ENCODE results near the gene ADAMTS10.
A peak's percentile ranks its signal among the peaks of the same experiment; 100 is the strongest.
"Not testable (repeated sequence)": the region's sequence is repeated elsewhere in the genome, so short reads cannot be mapped to it uniquely, and the experiment has no call there.

The ADAMTS10 gene

DNA sequence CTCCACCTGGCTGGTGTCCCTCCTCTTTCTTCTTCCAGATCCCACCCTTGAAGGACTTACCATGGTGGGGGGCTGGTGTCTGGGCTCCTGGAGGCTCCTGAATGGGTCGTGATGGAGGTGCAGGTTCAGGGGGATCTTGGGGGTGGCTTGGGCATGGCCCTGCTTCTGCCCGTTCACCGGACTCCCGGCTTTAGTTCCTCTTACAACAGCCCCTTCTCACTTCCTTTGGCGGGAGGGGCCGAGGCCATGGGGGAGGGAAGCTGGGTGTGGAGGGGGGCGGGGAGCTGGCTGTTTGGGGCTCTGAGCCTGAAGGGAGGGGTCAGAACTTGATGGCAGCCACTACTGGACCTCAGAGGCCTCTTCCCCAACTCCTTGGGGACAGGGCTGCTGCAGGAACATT is 33.3 kb downstream of the ADAMTS10 start, which contains the start of gene MYO1F:
TSS of gene MYO1F (minus strand) at position 196 of the 400 bp plus-strand sequence. CDS start at position 63, 133 bp downstream.
- no peak within 1 kb of the TSS; the same call in 1 of the 2 replicates for H3K4me3 ChIP-seq (ENCODE audit: low read length)
- no peaks in the 10 kb centered on the region for H4K20me1 ChIP-seq (ENCODE audit: insufficient read depth, low read length)
- no peaks in the 10 kb centered on the region for H3F3A ChIP-seq (ENCODE audit: insufficient read depth, low read length)
- no peak within 1 kb of the TSS for H3K27ac ChIP-seq (ENCODE audit: low read length)
- H3K9me2 ChIP-seq (replicated peaks; ENCODE audit: insufficient read depth, low read length): no peaks in the 10 kb centered on the region
- H3K4me1 ChIP-seq (ENCODE audit: low read length): peaks cover 6% of the 10 kb centered on the region; the same call in 1 of the 2 replicates
- no peak within 1 kb of the TSS for H3K9ac ChIP-seq (ENCODE audit: low read length)
- no peak for DNase-seq
- no peak within 1 kb of the TSS for H2AFZ ChIP-seq (ENCODE audit: low read length)
- TF ChIP-seq EZH2phosphoT487 (IDR thresholded peaks at IDR 0.05; ENCODE audit: low read length): no peak
- no peak for TF ChIP-seq EZH2 (optimal IDR thresholded peaks at IDR 0.05; ENCODE audit: low read depth, low read length)
- TF ChIP-seq, protein P1, sequence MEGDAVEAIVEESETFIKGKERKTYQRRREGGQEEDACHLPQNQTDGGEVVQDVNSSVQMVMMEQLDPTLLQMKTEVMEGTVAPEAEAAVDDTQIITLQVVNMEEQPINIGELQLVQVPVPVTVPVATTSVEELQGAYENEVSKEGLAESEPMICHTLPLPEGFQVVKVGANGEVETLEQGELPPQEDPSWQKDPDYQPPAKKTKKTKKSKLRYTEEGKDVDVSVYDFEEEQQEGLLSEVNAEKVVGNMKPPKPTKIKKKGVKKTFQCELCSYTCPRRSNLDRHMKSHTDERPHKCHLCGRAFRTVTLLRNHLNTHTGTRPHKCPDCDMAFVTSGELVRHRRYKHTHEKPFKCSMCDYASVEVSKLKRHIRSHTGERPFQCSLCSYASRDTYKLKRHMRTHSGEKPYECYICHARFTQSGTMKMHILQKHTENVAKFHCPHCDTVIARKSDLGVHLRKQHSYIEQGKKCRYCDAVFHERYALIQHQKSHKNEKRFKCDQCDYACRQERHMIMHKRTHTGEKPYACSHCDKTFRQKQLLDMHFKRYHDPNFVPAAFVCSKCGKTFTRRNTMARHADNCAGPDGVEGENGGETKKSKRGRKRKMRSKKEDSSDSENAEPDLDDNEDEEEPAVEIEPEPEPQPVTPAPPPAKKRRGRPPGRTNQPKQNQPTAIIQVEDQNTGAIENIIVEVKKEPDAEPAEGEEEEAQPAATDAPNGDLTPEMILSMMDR (IDR thresholded peaks at IDR 0.05; ENCODE audit: low read length): no peak
- peak within 1 kb of the TSS; percentile 43; the same call in 1 of the 2 replicates for H3K4me2 ChIP-seq (ENCODE audit: low read depth, low read length)
- H3K79me2 ChIP-seq (ENCODE audit: low read length): no peaks in the 10 kb centered on the region
- H3K36me3 ChIP-seq (replicated peaks; ENCODE audit: insufficient read depth, low read length): no peaks in the 10 kb centered on the region
- peaks cover 64% of the 10 kb centered on the region for H3K27me3 ChIP-seq (replicated peaks; ENCODE audit: insufficient read depth, low read length)
- H3K9me3 ChIP-seq (replicated peaks; ENCODE audit: insufficient read depth, low read length): no peaks in the 10 kb centered on the region

DNA sequence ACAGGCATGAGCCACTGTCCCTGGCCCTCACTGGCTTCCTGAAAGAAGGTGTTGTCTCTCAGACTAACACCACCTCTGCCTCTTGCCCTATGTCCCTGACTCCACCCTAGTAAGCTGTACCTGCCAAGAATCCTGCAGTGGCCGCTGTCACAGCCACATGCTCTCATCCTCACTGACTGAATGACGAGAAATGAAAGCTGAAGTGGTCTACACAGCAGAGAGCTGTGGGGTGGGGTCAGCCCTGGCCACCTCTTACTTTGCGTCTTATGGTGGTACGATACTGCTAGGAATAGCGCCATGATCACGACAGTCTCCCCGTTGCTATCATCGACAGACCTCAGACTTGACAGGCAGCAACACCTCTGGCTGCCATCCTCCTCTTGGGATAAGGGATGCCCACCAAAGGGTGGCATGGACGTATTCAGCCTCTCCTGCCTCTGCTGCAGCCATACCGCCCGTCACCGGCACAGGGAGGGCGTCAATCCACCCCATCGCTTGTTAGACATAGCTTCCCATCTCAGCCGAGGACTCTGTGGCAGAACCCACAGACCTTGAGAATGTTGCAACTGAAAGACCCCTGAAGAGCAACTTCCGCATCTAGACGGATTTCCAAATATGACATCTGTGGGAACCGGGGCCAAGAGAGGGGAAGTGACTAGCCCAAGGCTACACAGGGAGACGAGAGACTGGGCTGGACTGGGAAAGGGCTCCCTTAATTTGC is 34.1 kb downstream of the ADAMTS10 start:
- TF ChIP-seq, protein P1 (IDR thresholded peaks at IDR 0.05; ENCODE audit: low read length): no peak
- TF ChIP-seq EZH2phosphoT487 (IDR thresholded peaks at IDR 0.05; ENCODE audit: low read length) (no peak), EZH2 (optimal IDR thresholded peaks at IDR 0.05; ENCODE audit: low read depth, low read length) (no peak)
- no peak overlapping the region for H3K9ac ChIP-seq (ENCODE audit: low read length)
- peak overlapping the region; percentile 43; the same call in 1 of the 2 replicates for H3K4me2 ChIP-seq (ENCODE audit: low read depth, low read length)
- no peak overlapping the region for H3K27ac ChIP-seq (ENCODE audit: low read length)
- H3K36me3 ChIP-seq (replicated peaks; ENCODE audit: insufficient read depth, low read length): no peaks in the 10 kb centered on the region
- no peak overlapping the region for H2AFZ ChIP-seq (ENCODE audit: low read length)
- no peak for DNase-seq
- H3K4me3 ChIP-seq (ENCODE audit: low read length): no peak overlapping the region; the same call in 1 of the 2 replicates
- no peaks in the 10 kb centered on the region for H3K9me3 ChIP-seq (replicated peaks; ENCODE audit: insufficient read depth, low read length)
- H3F3A ChIP-seq (ENCODE audit: insufficient read depth, low read length): no peaks in the 10 kb centered on the region
- H3K79me2 ChIP-seq (ENCODE audit: low read length): no peaks in the 10 kb centered on the region
- H3K4me1 ChIP-seq (ENCODE audit: low read length): peaks cover 6% of the 10 kb centered on the region; the same call in 1 of the 2 replicates
- no peaks in the 10 kb centered on the region for H3K9me2 ChIP-seq (replicated peaks; ENCODE audit: insufficient read depth, low read length)
- H3K27me3 ChIP-seq (replicated peaks; ENCODE audit: insufficient read depth, low read length): peaks cover 61% of the 10 kb centered on the region
- H4K20me1 ChIP-seq (ENCODE audit: insufficient read depth, low read length): no peaks in the 10 kb centered on the region

DNA sequence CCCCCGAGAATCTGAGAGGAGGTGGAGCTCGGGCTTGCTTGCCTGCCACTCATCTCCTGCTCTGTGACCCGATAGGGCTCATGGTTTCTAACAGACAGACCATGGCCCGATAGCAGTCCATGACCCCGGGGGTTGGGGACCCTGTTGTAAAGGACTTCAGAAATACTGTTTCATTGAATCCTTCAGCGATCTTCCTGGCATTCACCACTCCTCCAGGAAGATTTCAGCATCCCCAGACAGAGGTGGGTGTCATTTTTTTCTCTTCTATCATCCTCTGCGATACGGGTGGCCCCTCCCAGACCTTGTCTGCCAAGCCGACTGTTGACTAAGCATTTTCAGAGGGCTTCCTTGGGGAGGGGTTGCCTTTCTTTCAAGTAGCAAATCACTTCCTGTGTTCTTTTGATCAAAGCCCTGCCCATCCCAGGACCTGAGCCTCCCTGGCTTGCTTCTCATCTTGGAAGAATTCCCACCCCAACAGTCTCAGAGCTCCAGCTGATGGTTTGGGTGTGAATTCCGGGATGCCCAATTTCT is 35.0 kb downstream of the ADAMTS10 start:
- TF ChIP-seq, protein P1 (IDR thresholded peaks at IDR 0.05; ENCODE audit: low read length): no peak
- DNase-seq: peak; percentile 26
- Histone ChIP-seq H3F3A (ENCODE audit: insufficient read depth, low read length) (no peaks in the 10 kb centered on the region), H3K9me2 (replicated peaks; ENCODE audit: insufficient read depth, low read length) (no peaks in the 10 kb centered on the region), H2AFZ (ENCODE audit: low read length) (peak overlapping the region; percentile 69), H3K4me3 (ENCODE audit: low read length) (peak overlapping the region; percentile 26; the same call in 1 of the 2 replicates), H3K27me3 (replicated peaks; ENCODE audit: insufficient read depth, low read length) (peaks cover 63% of the 10 kb centered on the region), H3K4me2 (ENCODE audit: low read depth, low read length) (peak overlapping the region; percentile 43), H3K9ac (ENCODE audit: low read length) (no peak overlapping the region), H3K4me1 (ENCODE audit: low read length) (peaks cover 12% of the 10 kb centered on the region; the same call in 1 of the 2 replicates), H4K20me1 (ENCODE audit: insufficient read depth, low read length) (no peaks in the 10 kb centered on the region), H3K36me3 (replicated peaks; ENCODE audit: insufficient read depth, low read length) (no peaks in the 10 kb centered on the region), H3K9me3 (replicated peaks; ENCODE audit: insufficient read depth, low read length) (no peaks in the 10 kb centered on the region), H3K27ac (ENCODE audit: low read length) (no peak overlapping the region), H3K79me2 (ENCODE audit: low read length) (no peaks in the 10 kb centered on the region)

DNA sequence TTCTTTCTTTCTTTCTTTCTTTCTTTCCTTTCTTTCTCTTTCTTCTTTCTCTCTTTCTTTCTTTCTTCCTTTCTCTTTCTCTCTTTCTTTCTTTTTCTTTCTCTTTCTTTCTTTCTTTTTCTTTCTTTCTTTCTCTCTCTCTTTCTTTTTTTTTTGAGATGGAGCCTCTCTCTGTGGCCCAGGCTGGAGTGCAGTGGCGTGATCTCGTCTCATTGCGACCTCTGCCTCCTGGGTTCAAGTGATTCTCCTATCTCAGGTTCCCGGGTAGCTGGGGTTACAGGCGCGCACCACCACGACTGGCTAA is 35.9 kb downstream of the ADAMTS10 start:
- H3K36me3 ChIP-seq (replicated peaks; ENCODE audit: insufficient read depth, low read length); H3K4me3 ChIP-seq (ENCODE audit: low read length); H3K4me2 ChIP-seq (ENCODE audit: low read depth, low read length); H3K9me2 ChIP-seq (replicated peaks; ENCODE audit: insufficient read depth, low read length); H3F3A ChIP-seq (ENCODE audit: insufficient read depth, low read length); H3K27ac ChIP-seq (ENCODE audit: low read length); DNase-seq; H4K20me1 ChIP-seq (ENCODE audit: insufficient read depth, low read length); H3K79me2 ChIP-seq (ENCODE audit: low read length); H3K9me3 ChIP-seq (replicated peaks; ENCODE audit: insufficient read depth, low read length); H2AFZ ChIP-seq (ENCODE audit: low read length); H3K9ac ChIP-seq (ENCODE audit: low read length): not testable (repeated sequence)
- Histone ChIP-seq H3K4me1 (ENCODE audit: low read length) (peaks cover 15% of the 10 kb centered on the region), H3K27me3 (replicated peaks; ENCODE audit: insufficient read depth, low read length) (peaks cover 58% of the 10 kb centered on the region)
